SK-N-MC (cell line): ENCODE results near the gene PTPRR.

Experiments
- EZH2 ChIP-seq: fragments of 200-600 bp; sonication (generic); IDR thresholded peaks from one replicate; pipeline ENCODE4 v1.6.1; 2017; ENCODE audit warnings: antibody characterized with exemption
- FOXP2 ChIP-seq: optimal IDR thresholded peaks from 2 replicates; pipeline ENCODE3; 2011; ENCODE audit warnings: mild to moderate bottlenecking, moderate library complexity; ENCODE audit not compliant: insufficient read depth; ENCODE audit errors: extremely low read length, control extremely low read depth
- POLR2AphosphoS5 ChIP-seq: IDR thresholded peaks from 2 replicates; pipeline ENCODE4 v1.6.1; 2012; ENCODE audit warnings: mild to moderate bottlenecking, low read depth, low read length, borderline replicate concordance

DNA sequence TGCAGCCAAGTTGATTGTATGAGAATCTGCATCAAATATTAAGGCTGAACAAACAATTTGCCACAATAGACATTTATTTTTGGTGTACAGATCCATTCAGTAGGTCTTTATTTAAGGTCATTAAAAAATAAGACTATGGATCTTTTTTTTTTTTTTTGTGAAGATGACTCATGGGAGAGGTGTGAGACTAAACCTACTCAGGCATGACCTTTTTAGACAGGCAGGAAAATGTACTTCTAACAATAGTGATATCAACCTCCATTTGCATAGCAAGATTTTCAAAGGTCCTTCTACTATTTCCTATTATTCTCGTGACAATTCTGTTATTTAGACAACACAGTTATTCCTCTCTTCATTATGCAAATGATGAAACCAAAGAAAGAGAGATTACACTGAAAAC lies 39.9 kb upstream of the PTPRR start:
- TF ChIP-seq EZH2 (no peak), POLR2AphosphoS5 (no peak), FOXP2 (no peak)
